PC-9 (cell line): ENCODE data around the gene ADARB2.

ENCODE experiments used
- CTCF ChIP-seq: fragments of 200-600 bp; sonication (generic); conservative IDR thresholded peaks from 2 replicates; pipeline ENCODE4 v1.6.1; 2017; ENCODE audit warnings: mixed run types, antibody characterized with exemption, mild to moderate bottlenecking, moderate library complexity
- EZH2 ChIP-seq: fragments of 200-600 bp; sonication (generic); IDR thresholded peaks from 2 replicates; pipeline ENCODE4 v1.8.0; 2017; ENCODE audit warnings: antibody characterized with exemption, low read depth

GRCh38 chr10:1661416-1661815, 75.9 kb downstream of the ADARB2 start:
- TF ChIP-seq CTCF, result no peak
- no peak for TF ChIP-seq EZH2
